DND-41 (cell line): ENCODE data around the gene GALNTL6.

Experiments used
- CTCF ChIP-seq: IDR thresholded peaks from 2 replicates; pipeline ENCODE4 v1.5.1; 2012; ENCODE audit warnings: borderline replicate concordance, low read length, moderate library complexity, mild to moderate bottlenecking; ENCODE audit not compliant: poor library complexity, severe bottlenecking; ENCODE audit errors: extremely low read depth
- EZH2 ChIP-seq: IDR thresholded peaks from 3 replicates; pipeline ENCODE4 v1.6.1; 2012; ENCODE audit warnings: borderline replicate concordance, low read depth, mild to moderate bottlenecking, moderate library complexity, low read length, inconsistent platforms; ENCODE audit not compliant: severe bottlenecking

- TF ChIP-seq CTCF = no peak
- TF ChIP-seq EZH2 = no peak
These were observed 473.9 kb downstream of the GALNTL6 start for GRCh38 chr4:172287117-172287516.
